ENCODE measurements around the gene IL20. TPM values are rescaled to one million over a fixed set of nuclear protein-coding genes. Genes with fewer than 3 reads are reported as not detected.

Gene IL20
- total and polyA plus RNA-seq, 2 of the 8 experiments (the other 6 are each of a cell fraction or from before 2014, with no cell fraction given): not detected

- Histone ChIP-seq H2BK12ac (ENCODE audit: low read depth, low read length) (no peak overlapping the region), H3K79me2 (ENCODE audit: control insufficient read depth in 1 of 2, insufficient read depth in 2 of 2, low read length in 2 of 2) (no peaks in the 10 kb centered on the region), H2AFZ (ENCODE audit: low read length) (no peak overlapping the region), H4K20me1 (replicated peaks in 1 of 2; ENCODE audit: control insufficient read depth in 1 of 2, insufficient read depth in 2 of 2, low read length in 2 of 2) (no peaks in the 10 kb centered on the region), H2BK5ac (ENCODE audit: low read depth, low read length) (no peak overlapping the region), H3K79me1 (ENCODE audit: low read depth, low read length) (no peaks in the 10 kb centered on the region), H2BK15ac (ENCODE audit: low read length) (no peak overlapping the region), H3K4ac (replicated peaks; ENCODE audit: insufficient read length, low read depth, low read length) (no peak overlapping the region), H3K9me3 (ENCODE audit: insufficient read depth in 2 of 2, low read depth in 1 of 2, low read length in 1 of 2) (no peaks in the 10 kb centered on the region), H3K4me3 (ENCODE audit: extremely low read depth in 1 of 4, insufficient read depth in 2 of 4, low read depth in 3 of 4, low read length in 4 of 4) (no peak overlapping the region), H3K4me2 (ENCODE audit: insufficient read depth in 1 of 2, low read depth in 2 of 2, low read length in 2 of 2) (no peak overlapping the region), H2BK120ac (replicated peaks; ENCODE audit: low read depth, low read length) (no peak overlapping the region), H3K23me2 (ENCODE audit: low read depth, low read length) (peaks cover 2% of the 10 kb centered on the region; the same call in 1 of the 2 replicates), H3K23ac (ENCODE audit: insufficient read length) (no peak overlapping the region), H3K9ac (replicated peaks in 1 of 4; ENCODE audit: extremely low read depth in 1 of 4, low read depth in 3 of 4, low read length in 3 of 4) (no peak overlapping the region), H4K5ac (ENCODE audit: insufficient read length, low read depth, low read length) (no peak overlapping the region), H4K8ac (ENCODE audit: extremely low read depth, insufficient read depth, low read length) (no peak overlapping the region), H3K27ac (ENCODE audit: low read depth, low read length) (no peak overlapping the region), H2BK20ac (ENCODE audit: low read length) (no peak overlapping the region), H3K14ac (ENCODE audit: insufficient read length) (no peak overlapping the region), H3K18ac (ENCODE audit: extremely low read depth, low read length) (no peak overlapping the region), H3K27me3 (replicated peaks in 1 of 4; ENCODE audit: control insufficient read depth in 3 of 4, extremely low read depth in 1 of 4, insufficient read depth in 3 of 4, low read length in 3 of 4) (no peaks in the 10 kb centered on the region), H3K56ac (replicated peaks; ENCODE audit: insufficient read length, low read depth, low read length) (no peak overlapping the region), H2AK5ac (ENCODE audit: low read depth, low read length) (no peak overlapping the region), H3K36me3 (ENCODE audit: control insufficient read depth in 2 of 4, insufficient read depth in 4 of 4, low read length in 3 of 4) (no peaks in the 10 kb centered on the region), H3K4me1 (replicated peaks in 1 of 4; ENCODE audit: control insufficient read depth in 3 of 4, insufficient read depth in 4 of 4, low read length in 3 of 4) (no peaks in the 10 kb centered on the region), H4K91ac (replicated peaks; ENCODE audit: insufficient read length, low read length) (no peak overlapping the region)
- no peak for TF ChIP-seq GTF2F1 (IDR thresholded peaks at IDR 0.05; ENCODE audit: borderline replicate concordance, low read depth, low read length)
- TF ChIP-seq SP4 (IDR thresholded peaks at IDR 0.05; ENCODE audit: low read length): no peak
- POLR2A ChIA-PET (ENCODE audit: partially characterized antibody): no interaction called here
- FAIRE-seq: no peak
- 88% methylated on average over 1 of the region's 1 CpG; no CpG with 5 or more reads in 1 of the 2 experiments for WGBS, 2 experiments (ENCODE audit: extremely low coverage in 1 of 2, insufficient coverage in 1 of 2, insufficient read length in 1 of 2, insufficient replicate concordance in 2 of 2, low coverage in 1 of 2, low lambda C conversion rate in 2 of 2, missing lambda C conversion rate in 1 of 2)
- CTCF ChIA-PET (ENCODE audit: partially characterized antibody): interaction anchor here (1.1 to 5.8 kb wide), 7 partner anchors 10 to 184 kb away, joined by 3 to 49 read pairs (median 3); partner anchors contain the start of gene IL20
- no peak for DNase-seq (ENCODE audit: low read depth in 1 of 2, low spot score in 2 of 2)
Measured at GRCh38 chr1:206847946-206848345, 17.5 kb upstream of the IL20 start.

Data from H1 (cell line).